ENCODE measurements around the gene RASGRP1. TPM values are rescaled to one million over a fixed set of nuclear protein-coding genes. Genes with fewer than 3 reads are reported as not detected.

Gene RASGRP1
- total RNA-seq, 1 experiment from 2014 or later, result 0.85 TPM

- H3K4me3 Mint-ChIP-seq, result no peak overlapping the region
- Histone ChIP-seq H3K79me2 (ENCODE audit: insufficient read depth, low read length) (no peaks in the 10 kb centered on the region), H4K8ac (replicated peaks; ENCODE audit: insufficient read length, low read depth, low read length) (no peak overlapping the region), H4K5ac (ENCODE audit: insufficient read length, low read depth, low read length) (no peak overlapping the region), H3K4ac (ENCODE audit: low read depth, low read length) (no peak overlapping the region), H3K18ac (ENCODE audit: insufficient read length, low read depth, low read length) (no peak overlapping the region), H3K27ac (ENCODE audit: insufficient read length, low read depth, low read length) (no peak overlapping the region), H3K27me3 (ENCODE audit: insufficient read depth, low read length) (no peaks in the 10 kb centered on the region), H3K4me2 (ENCODE audit: insufficient read depth, insufficient read length, low read length) (no peak overlapping the region), H2AFZ (ENCODE audit: low read length) (no peak overlapping the region), H3K14ac (ENCODE audit: insufficient read depth, low read length) (no peak overlapping the region), H2BK120ac (ENCODE audit: low read depth, low read length, poor library complexity, severe bottlenecking) (no peak overlapping the region), H4K20me1 (ENCODE audit: control insufficient read depth, insufficient read depth, insufficient read length) (no peaks in the 10 kb centered on the region), H4K91ac (ENCODE audit: insufficient read length, low read depth, low read length) (no peak overlapping the region), H3K56ac (ENCODE audit: insufficient read length, low read depth, low read length) (no peak overlapping the region), H2AK5ac (ENCODE audit: insufficient read length, low read length) (no peak overlapping the region), H3K23me2 (ENCODE audit: insufficient read length, low read depth, low read length, poor library complexity, severe bottlenecking) (no peaks in the 10 kb centered on the region), H2BK12ac (ENCODE audit: insufficient read length, low read depth, low read length) (no peak overlapping the region), H2BK5ac (ENCODE audit: insufficient read length, low read length) (no peak overlapping the region), H2BK15ac (ENCODE audit: low read depth, low read length) (no peak overlapping the region), H3K9me3 (ENCODE audit: control insufficient read depth, low read depth, low read length) (no peaks in the 10 kb centered on the region), H3K4me1 (ENCODE audit: insufficient read depth, low read length) (no peaks in the 10 kb centered on the region), H3K23ac (ENCODE audit: insufficient read length, low read depth, low read length) (no peak overlapping the region), H2BK20ac (ENCODE audit: low read depth, low read length, poor library complexity, severe bottlenecking) (no peak overlapping the region), H3K79me1 (ENCODE audit: insufficient read depth, low read depth, low read length, poor library complexity, severe bottlenecking) (no peaks in the 10 kb centered on the region), H3K9ac (ENCODE audit: extremely low read depth, insufficient read length, low read length) (no peak overlapping the region), H3T11ph (ENCODE audit: low read length) (no peak overlapping the region)
- WGBS (ENCODE audit: extremely low coverage, insufficient read length, low lambda C conversion rate), result no CpG with 5 or more reads among the region's 3 CpGs
- no peak for DNase-seq
- peaks cover 4 to 9% of the 10 kb centered on the region in 2 experiments; a peak in 3 of 4 replicates for H3K4me1 Mint-ChIP-seq
- peaks cover 5 to 15% of the 10 kb centered on the region in 2 experiments; a peak in 4 of 5 replicates for H3K9me3 Mint-ChIP-seq
- peaks cover 9% of the 10 kb centered on the region for H3K27me3 Mint-ChIP-seq (ENCODE audit: low read depth)
- H3K36me3 Mint-ChIP-seq (ENCODE audit: insufficient read depth in 1 of 3, low read depth in 3 of 3), result peaks cover 0 to 10% (median 0%) of the 10 kb centered on the region in 3 experiments; a peak in 3 of 7 replicates
- no peak for TF ChIP-seq CTCF (conservative IDR thresholded peaks at IDR 0.05)
- no peak overlapping the region for H3K27ac Mint-ChIP-seq
Measured at GRCh38 chr15:38576837-38577236, 12.2 kb upstream of the RASGRP1 start.
